ENCODE results near the gene PEMT. TPM values are rescaled to one million over a fixed set of nuclear protein-coding genes. Genes with fewer than 3 reads are reported as not detected.
A peak's percentile ranks its signal among the peaks of the same experiment; 100 is the strongest.
"Not testable (repeated sequence)": the region's sequence is repeated elsewhere in the genome, so short reads cannot be mapped to it uniquely, and the experiment has no call there.

PEMT gene
- total RNA-seq, 1 experiment from 2014 or later: 53.1 TPM

GRCh38 chr17:17635126-17635525 is 43.6 kb upstream of the PEMT start (continued):
- TF ChIP-seq CDX4 (CRISPR knock-in tag; IDR thresholded peaks at IDR 0.05; ENCODE audit: borderline replicate concordance) (no peak), HMGXB4 (CRISPR knock-in tag; IDR thresholded peaks at IDR 0.05) (no peak)

- Mint-ChIP-seq H3K27ac (peak overlapping the region; percentile 40; the same call in 1 of the 2 replicates), H3K9me3 (peaks cover 9% of the 10 kb centered on the region), H3K36me3 (no peaks in the 10 kb centered on the region), H3K27me3 (ENCODE audit: low read depth) (peaks cover 8% of the 10 kb centered on the region), H3K4me1 (peaks cover 4% of the 10 kb centered on the region), H3K4me3 (no peak overlapping the region)
- no peak for ATAC-seq
- POLR2A ChIA-PET: no interaction called here
- DNase-seq (ENCODE audit: low spot score): no peak
- CTCF ChIA-PET: interaction anchor here (1.1 to 1.6 kb wide), 2 partner anchors 20 to 137 kb away, joined by 4 to 5 read pairs; no protein-coding TSS in a partner anchor
- no peak for TF ChIP-seq ZNF425 (CRISPR knock-in tag; conservative IDR thresholded peaks at IDR 0.05)
- no peak for TF ChIP-seq FOXP4 (CRISPR knock-in tag; IDR thresholded peaks at IDR 0.05)
- no peak for TF ChIP-seq ZNF423 (CRISPR knock-in tag; IDR thresholded peaks at IDR 0.05)
- TF ChIP-seq GRHL2 (CRISPR knock-in tag; IDR thresholded peaks at IDR 0.05; ENCODE audit: insufficient replicate concordance, severe bottlenecking): no peak
- no peak for TF ChIP-seq SOX15 (CRISPR knock-in tag; IDR thresholded peaks at IDR 0.05)
Observed at GRCh38 chr17:17633310-17633709, 41.8 kb upstream of the PEMT start.

- H3K4me3 Mint-ChIP-seq; H3K27ac Mint-ChIP-seq; H3K4me1 Mint-ChIP-seq; H3K36me3 Mint-ChIP-seq; H3K9me3 Mint-ChIP-seq; POLR2A ChIA-PET; H3K27me3 Mint-ChIP-seq (ENCODE audit: low read depth); ATAC-seq; DNase-seq (ENCODE audit: low spot score): not testable (repeated sequence)
- CTCF ChIA-PET: interaction anchor here (1.1 to 1.6 kb wide), 2 partner anchors 19 to 136 kb away, joined by 4 to 5 read pairs; no protein-coding TSS in a partner anchor
- peak; percentile 75 for TF ChIP-seq NFYB (CRISPR knock-in tag; conservative IDR thresholded peaks at IDR 0.05; ENCODE audit: low read depth)
Observed at GRCh38 chr17:17632690-17633089, 41.2 kb upstream of the PEMT start.

GRCh38 chr17:17628388-17629008 is 37.0 kb upstream of the PEMT start:
- ChIA-PET POLR2A (no interaction called here), CTCF (interaction anchor here (1.1 kb wide), 1 partner anchor 43 kb away, joined by 3 read pairs; no protein-coding TSS in a partner anchor)
- Mint-ChIP-seq H3K9me3 (peaks cover 9% of the 10 kb centered on the region), H3K27ac (no peak overlapping the region), H3K27me3 (ENCODE audit: low read depth) (peaks cover 8% of the 10 kb centered on the region), H3K4me1 (peaks cover 25% of the 10 kb centered on the region), H3K36me3 (no peaks in the 10 kb centered on the region), H3K4me3 (no peak overlapping the region)
- no peak for ATAC-seq
- TF ChIP-seq RORB (CRISPR knock-in tag; IDR thresholded peaks at IDR 0.05) (no peak), ZNF532 (CRISPR knock-in tag; IDR thresholded peaks at IDR 0.05; ENCODE audit: borderline replicate concordance) (no peak), NR1H2 (CRISPR knock-in tag; IDR thresholded peaks at IDR 0.05) (no peak), SP1 (CRISPR knock-in tag; conservative IDR thresholded peaks at IDR 0.05) (no peak), USF2 (CRISPR knock-in tag; IDR thresholded peaks at IDR 0.05) (no peak), GABPB1 (CRISPR knock-in tag; IDR thresholded peaks at IDR 0.05) (no peak), NFYB (CRISPR knock-in tag; conservative IDR thresholded peaks at IDR 0.05; ENCODE audit: low read depth) (no peak), IRF2 (CRISPR knock-in tag; IDR thresholded peaks at IDR 0.05; ENCODE audit: borderline replicate concordance, low read depth) (no peak)
- DNase-seq (ENCODE audit: low spot score): no peak

Measured in WTC11 (cell line).